SU-DHL-6 (cell line): Measurements from ENCODE around the gene N4BP2.

Source experiments
- H2AFZ ChIP-seq: fragments of 200-600 bp; sonication (generic); 2 replicates; pipeline ENCODE4 v1.6.1; 2014; ENCODE audit warnings: low read depth, mild to moderate bottlenecking, moderate library complexity, mixed read lengths, antibody characterized with exemption, low read length; ENCODE audit not compliant: severe bottlenecking
- H3F3A ChIP-seq: fragments of 200-600 bp; shearing (Covaris generic); 2 replicates; pipeline ENCODE4 v1.6.0; 2016; ENCODE audit warnings: antibody characterized with exemption, mild to moderate bottlenecking; ENCODE audit not compliant: insufficient read depth
- H3K27ac ChIP-seq: fragments of 200-600 bp; sonication (generic); 2 replicates; pipeline ENCODE4 v1.5.1; 2016; ENCODE audit warnings: low read depth, mild to moderate bottlenecking, low read length, moderate library complexity, mixed read lengths
- H3K27me3 ChIP-seq: fragments of 200-600 bp; sonication (generic), shearing (Covaris generic); 2 replicates; pipeline ENCODE4 v1.6.0; 2014; ENCODE audit warnings: mild to moderate bottlenecking, low read length
- H3K36me3 ChIP-seq: fragments of 200-600 bp; sonication (generic); 2 replicates; pipeline ENCODE4 v1.6.1; 2014; ENCODE audit warnings: mild to moderate bottlenecking, low read length, mixed read lengths
- H3K4me2 ChIP-seq: fragments of 300-600, 200-600 bp; shearing (Covaris generic), sonication (generic); 2 replicates; pipeline ENCODE4 v1.6.0; 2014; ENCODE audit warnings: low read length, low read depth, mild to moderate bottlenecking; ENCODE audit not compliant: poor library complexity, severe bottlenecking
- H3K4me3 ChIP-seq: fragments of 200-600 bp; sonication (generic); 2 replicates; pipeline ENCODE4 v1.5.1; 2014; ENCODE audit warnings: antibody characterized with exemption, low read length, mild to moderate bottlenecking, mixed read lengths; ENCODE audit not compliant: insufficient read depth, poor library complexity, severe bottlenecking
- H3K79me2 ChIP-seq: fragments of 200-600 bp; sonication (generic); 2 replicates; pipeline ENCODE4 v1.6.1; 2014; ENCODE audit warnings: mild to moderate bottlenecking, low read length, moderate library complexity; ENCODE audit not compliant: insufficient read depth
- H3K9ac ChIP-seq: fragments of 200-600 bp; sonication (generic); 2 replicates; pipeline ENCODE4 v1.7.0; 2014; ENCODE audit warnings: mild to moderate bottlenecking, low read length
- H3K9me2 ChIP-seq: fragments of 200-600 bp; sonication (generic); replicated peaks from 2 replicates; pipeline ENCODE4 v1.6.1; 2014; ENCODE audit warnings: low read length; ENCODE audit not compliant: insufficient read depth
- H3K9me3 ChIP-seq: fragments of 200-600 bp; sonication (generic); 2 replicates; pipeline ENCODE4 v1.6.1; 2014; ENCODE audit warnings: low read length, mixed read lengths; ENCODE audit not compliant: insufficient read depth
- H4K20me1 ChIP-seq: fragments of 200-600 bp; sonication (generic); 2 replicates; pipeline ENCODE4 v1.6.1; 2014; ENCODE audit warnings: low read depth, mild to moderate bottlenecking, antibody characterized with exemption, low read length, moderate library complexity, mixed read lengths
- EZH2phosphoT487 ChIP-seq: fragments of 200-600 bp; sonication (generic), shearing (Covaris generic); conservative IDR thresholded peaks from 2 replicates; pipeline ENCODE4 v1.6.1; 2018; ENCODE audit warnings: mild to moderate bottlenecking, antibody characterized with exemption, low read length, moderate library complexity, mixed read lengths
- TF ChIP-seq, protein P1 (sequence below): fragments of 200-600 bp; sonication (generic); IDR thresholded peaks from one replicate; pipeline ENCODE4 v1.5.1; 2017; ENCODE audit warnings: antibody characterized with exemption, mild to moderate bottlenecking, low read length, moderate library complexity; ENCODE audit not compliant: insufficient read depth, poor library complexity, severe bottlenecking

Gene N4BP2

GRCh38 chr4:40057586-40058091 is 989 bp downstream of the N4BP2 start:
- Histone ChIP-seq H3K79me2 (0 out of 2 replicates have a peak, but pooled peaks cover 4% of the 10 kb centered on the region), H3K9me2 (no peaks in the 10 kb centered on the region), H2AFZ (peak overlapping the region; percentile 98), H3K27ac (peak overlapping the region; percentile 63), H3K9ac (peak overlapping the region; percentile 81), H3K27me3 (no peaks in the 10 kb centered on the region), H3F3A (peaks cover 16% of the 10 kb centered on the region), H3K9me3 (no peaks in the 10 kb centered on the region), H3K4me2 (peak overlapping the region; percentile 96), H3K4me3 (peak overlapping the region; percentile 68), H3K36me3 (no peaks in the 10 kb centered on the region), H4K20me1 (no peaks in the 10 kb centered on the region)
- TF ChIP-seq, protein P1, sequence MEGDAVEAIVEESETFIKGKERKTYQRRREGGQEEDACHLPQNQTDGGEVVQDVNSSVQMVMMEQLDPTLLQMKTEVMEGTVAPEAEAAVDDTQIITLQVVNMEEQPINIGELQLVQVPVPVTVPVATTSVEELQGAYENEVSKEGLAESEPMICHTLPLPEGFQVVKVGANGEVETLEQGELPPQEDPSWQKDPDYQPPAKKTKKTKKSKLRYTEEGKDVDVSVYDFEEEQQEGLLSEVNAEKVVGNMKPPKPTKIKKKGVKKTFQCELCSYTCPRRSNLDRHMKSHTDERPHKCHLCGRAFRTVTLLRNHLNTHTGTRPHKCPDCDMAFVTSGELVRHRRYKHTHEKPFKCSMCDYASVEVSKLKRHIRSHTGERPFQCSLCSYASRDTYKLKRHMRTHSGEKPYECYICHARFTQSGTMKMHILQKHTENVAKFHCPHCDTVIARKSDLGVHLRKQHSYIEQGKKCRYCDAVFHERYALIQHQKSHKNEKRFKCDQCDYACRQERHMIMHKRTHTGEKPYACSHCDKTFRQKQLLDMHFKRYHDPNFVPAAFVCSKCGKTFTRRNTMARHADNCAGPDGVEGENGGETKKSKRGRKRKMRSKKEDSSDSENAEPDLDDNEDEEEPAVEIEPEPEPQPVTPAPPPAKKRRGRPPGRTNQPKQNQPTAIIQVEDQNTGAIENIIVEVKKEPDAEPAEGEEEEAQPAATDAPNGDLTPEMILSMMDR = no peak
- no peak for TF ChIP-seq EZH2phosphoT487

DNA sequence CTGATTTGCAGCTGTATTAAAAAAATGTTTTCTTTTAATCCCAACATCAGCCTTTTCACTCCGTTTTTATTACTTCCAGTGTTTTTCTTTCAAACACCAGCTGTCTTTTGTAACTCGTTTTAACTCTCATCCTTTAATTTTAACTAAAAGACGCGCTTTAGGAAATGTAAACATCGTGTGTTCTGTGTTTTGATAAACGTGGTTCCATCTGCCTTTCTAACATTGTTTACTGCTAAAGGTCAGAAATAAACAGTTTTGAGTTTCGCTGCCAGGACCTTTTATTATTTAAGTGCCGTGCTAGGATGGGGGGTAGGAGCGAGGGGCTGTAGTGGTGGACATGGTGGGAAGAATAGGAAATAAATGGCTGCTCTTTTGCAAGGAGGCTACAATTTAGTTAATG is 1.5 kb downstream of the N4BP2 start:
- TF ChIP-seq EZH2phosphoT487 = no peak
- TF ChIP-seq, protein P1 = no peak
- H3K79me2 ChIP-seq = 0 out of 2 replicates have a peak, but pooled peaks cover 4% of the 10 kb centered on the region
- H3K9ac ChIP-seq = peak overlapping the region; percentile 81; the same call in 1 of the 2 replicates
- H3K27ac ChIP-seq = no peak overlapping the region
- peak overlapping the region; percentile 68 for H3K4me3 ChIP-seq
- H3F3A ChIP-seq = peaks cover 16% of the 10 kb centered on the region
- peak overlapping the region; percentile 96 for H3K4me2 ChIP-seq
- H3K36me3 ChIP-seq = no peaks in the 10 kb centered on the region
- H3K27me3 ChIP-seq = no peaks in the 10 kb centered on the region
- no peaks in the 10 kb centered on the region for H3K9me3 ChIP-seq
- no peak overlapping the region for H2AFZ ChIP-seq
- no peaks in the 10 kb centered on the region for H3K9me2 ChIP-seq
- no peaks in the 10 kb centered on the region for H4K20me1 ChIP-seq

DNA sequence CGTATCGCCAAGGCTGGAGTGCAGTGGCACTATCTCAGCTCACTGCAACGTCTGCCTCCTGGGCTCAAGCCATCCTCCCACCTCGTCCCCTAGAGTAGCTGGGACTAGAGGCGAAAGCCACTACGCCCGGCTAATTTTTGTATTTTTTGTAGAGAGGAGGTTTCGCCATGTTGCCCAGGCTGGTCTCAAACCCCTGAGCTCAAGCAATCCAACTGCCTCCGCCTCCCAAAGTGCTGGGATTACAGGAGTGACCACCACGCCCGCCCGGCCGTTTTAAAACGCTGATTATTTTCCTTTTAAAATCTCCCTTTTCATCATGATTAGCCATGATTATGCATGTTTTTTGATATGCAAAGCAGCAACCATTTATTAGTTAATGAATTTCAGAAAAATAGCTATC is 2.2 kb downstream of the N4BP2 start:
- H3K27me3 ChIP-seq = no peaks in the 10 kb centered on the region
- no peak overlapping the region for H3K4me2 ChIP-seq
- no peak overlapping the region for H3K27ac ChIP-seq
- no peaks in the 10 kb centered on the region for H3K9me2 ChIP-seq
- H4K20me1 ChIP-seq = no peaks in the 10 kb centered on the region
- H3K9ac ChIP-seq = no peak overlapping the region
- H3K36me3 ChIP-seq = no peaks in the 10 kb centered on the region
- no peak overlapping the region for H2AFZ ChIP-seq
- peaks cover 16% of the 10 kb centered on the region for H3F3A ChIP-seq
- H3K9me3 ChIP-seq = no peaks in the 10 kb centered on the region
- no peak overlapping the region for H3K4me3 ChIP-seq
- 0 out of 2 replicates have a peak, but pooled peaks cover 4% of the 10 kb centered on the region for H3K79me2 ChIP-seq
- TF ChIP-seq, protein P1 = no peak
- no peak for TF ChIP-seq EZH2phosphoT487
